GM18861 (cell line): ENCODE measurements around the gene ASPG.

Experiments
- ATAC-seq: cut with Tn5 transposase; IDR thresholded peaks from one replicate; pipeline ENCODE4 v1.9.1; 2021; ENCODE audit not compliant: unreplicated experiment

The ASPG gene

DNA sequence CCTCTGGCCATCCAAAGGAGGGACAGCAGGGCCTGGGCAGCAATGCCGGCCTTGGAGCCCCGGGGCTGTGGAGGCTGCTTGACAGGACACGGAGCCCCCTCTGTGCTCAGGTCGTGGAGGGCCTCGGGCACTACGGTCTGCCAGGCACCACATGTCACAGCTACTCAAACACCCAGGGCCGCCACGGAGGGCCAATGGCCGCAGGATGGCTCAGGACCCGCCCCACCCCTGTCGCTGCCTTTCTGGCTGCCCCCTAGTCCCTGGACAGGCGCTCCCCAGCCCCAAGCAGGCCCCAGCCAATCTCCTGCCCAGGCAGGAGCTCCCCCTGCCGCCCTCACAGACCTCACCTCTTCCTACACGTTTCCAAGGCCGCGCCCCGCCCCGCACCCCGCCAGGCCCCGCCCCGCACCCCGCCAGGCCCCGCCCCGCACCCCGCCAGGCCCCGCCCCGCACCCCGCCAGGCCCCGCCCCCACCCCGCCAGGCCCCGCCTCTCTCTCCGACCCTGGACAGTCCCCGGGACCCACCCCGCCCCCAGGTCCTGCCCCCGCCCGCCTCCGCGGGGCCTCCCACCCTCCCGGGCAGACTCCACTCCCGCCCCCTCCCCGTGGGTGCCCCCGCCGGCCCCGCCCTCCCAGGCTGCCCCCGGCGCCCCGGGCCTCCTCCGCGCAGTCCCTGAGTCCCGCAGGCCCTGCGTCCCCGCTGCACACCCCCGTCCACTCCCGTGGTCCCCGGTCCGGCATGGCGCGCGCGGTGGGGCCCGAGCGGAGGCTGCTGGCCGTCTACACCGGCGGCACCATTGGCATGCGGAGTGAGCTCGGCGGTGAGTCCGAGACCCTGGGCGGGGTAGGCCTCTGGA, at the start of gene ASPG:
Gene ASPG (plus strand): TSS at position 669 of the 857 bp plus-strand sequence. CDS start 71 bp downstream, at position 740.
- ATAC-seq, result no peak

- no peak for ATAC-seq
Observed at GRCh38 chr14:104036212-104036611, 49.3 kb upstream of the ASPG start.

DNA sequence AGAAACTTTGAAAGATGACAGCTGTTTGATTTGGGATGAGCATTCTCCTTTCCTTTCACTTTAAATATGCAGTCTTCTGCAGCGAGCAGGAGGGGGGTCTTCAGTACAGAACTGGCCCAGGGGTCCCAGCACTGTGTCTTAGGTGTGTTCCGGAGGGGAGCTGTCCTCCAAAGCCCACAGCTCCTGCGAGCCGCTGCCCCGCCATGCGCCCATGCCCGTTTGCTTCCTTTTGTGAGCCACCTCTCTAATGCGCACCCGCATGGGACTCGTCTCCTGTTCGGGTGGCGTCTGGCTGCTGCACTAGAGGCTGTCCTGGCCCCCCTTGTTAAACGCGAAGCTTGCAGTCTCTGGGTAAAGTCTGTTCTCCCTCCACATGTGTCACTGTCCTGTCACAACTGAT, 48.4 kb upstream of the ASPG start:
- ATAC-seq, result no peak

- ATAC-seq, result no peak
Observed at GRCh38 chr14:104037903-104038302, 47.6 kb upstream of the ASPG start.

DNA sequence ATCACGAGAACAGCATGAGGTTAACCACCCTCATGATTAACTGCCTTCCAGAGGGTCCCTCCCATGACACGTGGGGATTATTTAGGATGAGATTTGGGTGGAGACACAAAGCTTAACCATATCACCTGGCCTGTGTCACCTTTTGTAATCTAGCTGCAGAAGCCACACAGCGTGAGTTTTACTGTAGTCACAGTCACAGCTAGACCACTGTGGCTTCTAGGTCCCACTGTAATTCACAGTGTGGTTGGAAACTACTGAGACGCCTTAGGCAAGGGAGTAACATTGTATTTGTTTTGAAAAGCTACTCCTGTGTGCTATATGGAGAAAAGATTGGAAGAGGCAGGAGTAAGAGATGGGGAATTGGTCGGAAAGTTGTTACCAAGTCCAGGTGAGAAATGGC, 46.3 kb upstream of the ASPG start:
- no peak for ATAC-seq

DNA sequence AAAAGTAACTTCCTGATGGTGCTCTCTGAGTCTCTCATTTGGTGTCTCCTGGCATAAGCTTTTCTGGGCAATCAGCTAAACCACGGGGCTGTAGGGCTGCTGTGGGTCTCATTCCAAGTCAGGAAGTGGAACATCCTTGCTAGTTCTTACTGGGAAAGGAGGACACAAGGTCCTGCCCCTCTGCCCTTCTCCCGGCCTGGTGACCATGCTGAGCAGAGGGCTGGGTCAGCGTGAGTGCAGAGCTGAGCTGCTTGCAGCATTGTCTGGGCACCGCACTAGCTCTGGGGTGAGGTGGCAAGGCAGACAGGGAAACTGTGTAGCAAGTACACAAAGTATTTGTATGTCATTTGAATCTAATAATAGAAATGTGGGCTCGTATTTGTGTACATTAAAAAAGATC, 45.0 kb upstream of the ASPG start:
- ATAC-seq, result no peak

DNA sequence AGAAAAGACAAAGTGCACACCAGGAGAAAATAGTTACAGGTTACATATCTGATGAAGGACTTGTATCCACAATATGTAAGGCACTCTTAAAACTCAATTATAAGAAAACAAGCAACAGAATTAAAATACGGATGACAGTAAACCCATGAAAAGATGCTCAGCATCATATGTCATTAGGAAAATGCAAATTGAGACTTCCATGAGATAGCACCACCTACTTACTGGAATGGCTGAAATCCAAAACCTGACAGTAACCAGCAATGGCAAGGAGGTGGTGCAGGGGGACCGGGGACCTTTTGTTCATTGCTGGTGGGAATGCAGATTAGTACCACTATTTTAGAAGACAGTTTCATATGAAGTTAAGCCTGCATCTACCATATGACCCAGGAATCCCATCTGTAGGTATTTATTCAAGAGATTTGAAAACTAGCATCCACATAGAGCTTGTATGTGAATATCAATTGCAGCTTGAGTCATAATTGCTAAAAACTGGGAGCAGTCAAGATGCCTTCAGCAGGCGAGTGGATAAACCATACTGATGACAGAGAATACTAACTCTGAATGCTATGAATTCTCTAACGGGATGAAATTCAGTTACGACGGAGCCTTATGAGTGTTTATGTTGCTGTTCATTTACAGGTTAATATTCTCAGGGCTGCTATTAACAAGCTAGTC, 43.9 kb upstream of the ASPG start:
- ATAC-seq, result no peak

DNA sequence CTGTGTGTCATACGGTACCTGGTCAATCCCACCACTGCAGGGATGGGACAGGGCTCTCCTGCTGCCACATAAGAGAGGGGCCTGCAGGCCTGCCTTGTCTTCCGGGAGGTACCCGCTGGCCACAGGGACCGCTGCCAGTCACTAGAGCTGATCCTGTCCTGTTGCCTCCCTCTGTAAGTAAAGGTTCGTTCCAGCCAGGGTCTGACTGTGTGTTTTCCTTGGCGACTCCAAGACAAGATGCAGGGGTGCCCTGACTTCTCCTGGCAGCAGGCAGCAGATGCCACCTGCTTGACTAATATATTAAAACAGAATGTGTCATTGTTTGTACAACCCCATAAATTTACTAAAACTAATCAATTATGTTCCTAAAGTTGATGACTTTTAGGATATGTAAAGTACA, 41.5 kb upstream of the ASPG start:
- no peak for ATAC-seq

DNA sequence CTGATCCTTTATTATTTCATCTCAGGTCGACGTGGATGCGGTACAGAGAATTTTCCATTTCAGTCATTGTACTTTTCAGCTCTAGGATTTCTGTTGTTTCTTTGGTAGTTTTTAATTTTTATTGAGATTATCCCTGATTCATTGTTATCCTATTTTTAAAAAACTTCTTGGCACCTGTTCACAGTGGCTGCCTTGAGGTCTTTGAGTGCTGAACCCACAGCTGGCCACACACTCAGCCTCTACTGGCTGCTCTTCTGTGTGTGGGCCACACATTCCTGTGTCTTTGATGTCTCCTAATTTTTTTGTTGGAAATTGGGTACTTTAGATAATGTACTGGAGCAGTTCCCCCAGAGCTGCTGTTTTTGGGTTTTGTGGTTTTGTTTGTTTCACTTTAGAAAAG, 37.7 kb upstream of the ASPG start:
- no peak for ATAC-seq

- ATAC-seq, result no peak
Observed at GRCh38 chr14:104048758-104049507, 36.6 kb upstream of the ASPG start.

- no peak for ATAC-seq
Observed at GRCh38 chr14:104049576-104050240, 35.8 kb upstream of the ASPG start.

DNA sequence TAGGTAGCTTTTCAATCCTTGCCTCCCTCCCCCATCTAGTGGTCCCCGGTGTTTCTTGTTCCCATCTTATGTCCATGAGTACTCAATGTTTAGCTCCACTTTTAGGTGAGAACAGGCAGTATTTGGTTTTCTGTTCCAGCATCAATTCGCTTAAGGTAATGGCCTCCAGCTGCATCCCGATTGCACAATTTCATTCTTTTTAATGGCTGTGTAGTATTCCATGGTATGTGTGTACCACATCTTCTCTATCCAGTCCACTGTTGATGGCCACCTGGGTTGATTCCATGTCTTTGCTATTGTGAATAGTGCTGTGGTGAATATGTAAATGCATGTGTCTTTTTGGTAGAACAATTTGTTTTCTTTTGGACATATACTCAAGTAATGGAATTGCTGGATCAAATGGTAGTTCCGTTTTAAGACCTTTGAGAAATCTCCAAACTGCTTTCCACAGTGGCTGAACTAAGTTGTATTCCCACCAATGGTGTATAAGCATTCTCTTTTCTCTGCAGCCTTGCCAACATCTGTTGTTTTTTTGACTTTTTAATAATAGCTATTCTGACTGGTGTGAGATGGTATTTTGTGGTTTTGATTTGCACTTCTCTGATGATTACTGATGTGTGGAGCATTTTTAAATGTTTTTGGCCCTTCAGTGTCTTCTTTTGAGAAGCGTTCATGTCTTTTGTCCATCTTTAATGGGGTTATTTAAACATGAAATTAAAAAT, 34.2 kb upstream of the ASPG start:
- no peak for ATAC-seq

- ATAC-seq, result no peak
Observed at GRCh38 chr14:104054222-104054905, 31.1 kb upstream of the ASPG start.

DNA sequence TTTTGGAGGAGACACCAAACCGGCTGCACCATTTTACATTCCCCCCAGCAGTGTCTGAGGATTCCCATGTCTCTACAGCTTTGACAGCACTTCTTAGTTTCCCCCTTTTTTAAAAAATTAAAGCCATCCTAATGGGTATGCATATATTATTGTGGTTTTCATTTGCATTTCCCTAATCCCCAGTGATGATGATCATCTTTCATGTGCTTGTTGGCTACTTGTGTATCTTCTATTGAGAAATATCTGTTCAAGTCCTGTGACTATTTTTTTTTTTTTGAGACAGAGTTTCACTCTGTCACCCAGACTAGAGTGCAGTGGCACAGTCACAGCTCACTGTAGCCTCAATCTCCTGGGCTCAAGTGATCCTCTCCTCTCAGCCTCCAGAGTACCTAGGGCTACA, 23.2 kb upstream of the ASPG start:
- no peak for ATAC-seq

GRCh38 chr14:104064003-104064402, 21.5 kb upstream of the ASPG start:
- no peak for ATAC-seq

GRCh38 chr14:104066279-104066678, 19.2 kb upstream of the ASPG start:
- no peak for ATAC-seq

DNA sequence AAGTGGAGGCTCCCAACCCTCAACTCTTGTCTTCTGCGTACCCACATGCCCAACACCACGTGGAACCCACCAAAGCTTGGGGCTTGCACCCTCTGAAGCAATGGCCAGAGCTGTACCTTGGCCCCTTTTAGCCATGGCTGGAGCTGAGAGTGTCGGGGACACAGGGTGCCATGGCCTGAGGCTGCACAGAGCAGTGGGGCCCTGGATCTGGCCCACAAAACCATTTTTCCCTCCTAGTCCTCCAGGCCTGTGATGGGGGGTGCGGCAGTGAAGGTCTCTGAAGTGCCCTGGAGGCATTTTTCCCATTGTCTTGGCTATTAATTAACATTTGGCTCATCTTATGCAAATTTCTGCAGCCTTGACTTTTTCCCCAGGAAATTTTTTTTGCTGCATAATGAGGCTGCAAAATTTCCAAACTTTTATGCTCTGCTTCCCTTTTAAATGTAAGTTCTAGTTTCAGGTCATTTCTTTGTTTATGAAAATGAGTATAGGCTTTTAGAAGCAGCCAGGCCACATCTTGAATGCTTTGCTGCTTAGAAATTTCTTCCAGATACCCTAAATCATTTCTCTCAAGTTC, 18.7 kb upstream of the ASPG start:
- no peak for ATAC-seq

- no peak for ATAC-seq
Observed at GRCh38 chr14:104069541-104069940, 16.0 kb upstream of the ASPG start.

DNA sequence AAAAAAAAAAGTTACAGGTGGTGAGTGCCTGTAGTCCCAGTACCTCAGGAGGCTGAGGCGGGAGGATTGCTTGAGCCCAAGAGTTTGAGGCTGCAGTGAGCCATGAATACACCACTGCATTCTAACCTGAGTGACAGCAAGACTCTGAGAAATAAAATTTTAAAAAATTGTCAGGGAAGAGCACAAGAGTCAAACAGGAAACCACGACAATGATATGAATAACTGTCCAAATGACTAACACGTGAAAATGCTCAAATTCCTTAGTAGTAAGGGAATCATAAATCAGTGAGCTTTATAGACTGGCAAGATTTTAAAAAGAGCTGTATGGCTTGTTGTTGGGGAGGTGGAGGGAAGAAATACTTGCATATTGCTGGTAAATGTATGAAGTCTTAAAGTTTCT, 12.9 kb upstream of the ASPG start:
- no peak for ATAC-seq

DNA sequence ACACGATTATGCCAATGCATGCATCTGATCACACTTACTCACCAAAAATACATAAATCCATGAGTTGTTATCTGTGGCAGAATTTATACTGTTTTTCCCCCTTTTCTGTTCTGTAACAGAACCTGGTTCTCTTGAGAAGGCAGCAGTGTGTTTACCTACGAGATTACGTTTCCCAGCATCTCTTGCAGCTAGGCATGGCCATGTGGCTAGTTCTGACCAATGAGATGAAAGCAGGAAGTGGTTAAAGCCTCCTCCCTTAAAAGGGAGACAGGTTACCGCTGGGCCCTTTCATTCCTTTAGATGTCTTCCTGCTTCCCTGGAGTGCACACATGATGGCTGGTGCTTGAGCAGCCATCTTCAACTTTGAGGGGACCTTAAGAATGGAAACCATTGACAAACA, 11.7 kb upstream of the ASPG start:
- no peak for ATAC-seq
